Mammary epithelial cell (primary cell): ENCODE results near the gene LIMS3.
"Not testable (repeated sequence)": the region's sequence is repeated elsewhere in the genome, so short reads cannot be mapped to it uniquely, and the experiment has no call there.

Experiments
- CTCF ChIP-seq, 2 donors: IDR thresholded peaks in 1 of 2; conservative IDR thresholded peaks in 1 of 2; 2 replicates each; pipeline ENCODE4 v1.5.1; 2011 to 2012; ENCODE audit warnings: inconsistent platforms in 2 of 2, low read length in 2 of 2, mild to moderate bottlenecking in 2 of 2, control low read depth in 1 of 2, low read depth in 1 of 2; ENCODE audit not compliant: insufficient read depth in 1 of 2; ENCODE audit errors: extremely low read depth in 1 of 2
- EZH2 ChIP-seq: IDR thresholded peaks from 2 replicates; pipeline ENCODE4 v1.6.1; 2012; ENCODE audit warnings: low read length, inconsistent platforms, borderline replicate concordance

- not testable (repeated sequence) for TF ChIP-seq CTCF (conservative IDR thresholded peaks at IDR 0.05 in 1 of 2, IDR thresholded peaks at IDR 0.05 in 1 of 2; ENCODE audit: extremely low read depth in 1 of 2, insufficient read depth in 1 of 2, low read depth in 1 of 2, low read length in 2 of 2); EZH2
Observed at GRCh38 chr2:109876625-109877024, 21.9 kb upstream of the LIMS3 start.
